HT-29 (cell line): ENCODE measurements around the gene DCAF4. TPM values are rescaled to one million over a fixed set of nuclear protein-coding genes. Genes with fewer than 3 reads are reported as not detected.

Experiments used
- DNase-seq: peaks from one replicate; pipeline ENCODE4 v3.0.0-alpha.2; 2015; ENCODE audit warnings: low spot score
- total RNA-seq: library from RNA; depleted of rRNA; stranded (reverse); fragments of >200 nt; shearing (Covaris generic); gene quantifications from 2 replicates; pipeline ENCODE4 v1.2.3, GENCODE V29; 2014

DCAF4 gene
- total RNA-seq, 1 experiment from 2014 or later, result 18.0 TPM

GRCh38 chr14:72894323-72894622, 32.0 kb upstream of the DCAF4 start:
- DNase-seq, result no peak

GRCh38 chr14:72894623-72895378, 31.5 kb upstream of the DCAF4 start:
- DNase-seq, result no peak

GRCh38 chr14:72898448-72898847, 27.8 kb upstream of the DCAF4 start:
- no peak for DNase-seq

DNA sequence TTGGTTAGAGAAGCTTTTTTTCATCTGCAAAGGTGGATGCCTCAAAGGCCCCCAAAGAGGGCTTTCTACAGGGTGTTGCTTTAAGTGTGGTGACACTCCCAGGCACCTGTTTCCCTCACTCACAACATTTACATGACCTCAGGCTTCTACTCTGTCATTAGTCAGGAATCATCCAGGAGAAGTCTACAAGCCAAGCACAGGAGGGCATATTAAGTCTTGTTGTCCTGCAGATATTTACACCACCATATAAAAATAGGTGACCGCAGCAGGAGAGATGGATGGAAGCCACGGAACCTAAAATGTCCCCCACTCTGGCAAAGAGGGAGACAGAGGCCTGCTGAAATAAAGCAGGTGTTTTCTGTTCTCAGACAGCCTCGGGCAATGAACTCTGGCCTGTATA, 24.9 kb upstream of the DCAF4 start:
- no peak for DNase-seq

GRCh38 chr14:72902801-72903530, 23.3 kb upstream of the DCAF4 start:
- DNase-seq, result no peak

GRCh38 chr14:72903716-72904115, 22.5 kb upstream of the DCAF4 start:
- DNase-seq, result no peak

- DNase-seq, result no peak
Observed at GRCh38 chr14:72904218-72904617, 22.0 kb upstream of the DCAF4 start.

GRCh38 chr14:72904840-72905561, 21.3 kb upstream of the DCAF4 start:
- peak; percentile 64 for DNase-seq

GRCh38 chr14:72906316-72906715, 19.9 kb upstream of the DCAF4 start:
- no peak for DNase-seq

DNA sequence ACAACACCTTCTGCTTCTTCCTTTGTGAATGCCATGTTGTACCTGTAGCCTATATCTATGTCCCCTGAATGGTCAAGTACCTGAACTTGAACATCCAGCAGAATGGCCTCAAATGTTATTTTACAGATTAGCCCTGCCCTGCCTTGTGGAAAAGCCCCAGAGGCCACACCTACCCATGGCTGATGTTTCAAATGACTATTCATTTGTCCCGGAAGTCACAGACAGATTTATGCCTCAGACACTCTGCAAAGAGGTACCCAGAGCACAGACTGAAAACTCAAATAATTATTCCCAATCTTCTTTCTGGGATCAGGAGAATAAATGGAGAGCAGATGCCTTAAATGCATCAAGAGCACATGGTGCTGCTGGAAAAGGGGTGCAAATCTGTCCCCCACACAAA, 19.4 kb upstream of the DCAF4 start:
- no peak for DNase-seq

GRCh38 chr14:72907886-72908285, 18.4 kb upstream of the DCAF4 start:
- no peak for DNase-seq

DNA sequence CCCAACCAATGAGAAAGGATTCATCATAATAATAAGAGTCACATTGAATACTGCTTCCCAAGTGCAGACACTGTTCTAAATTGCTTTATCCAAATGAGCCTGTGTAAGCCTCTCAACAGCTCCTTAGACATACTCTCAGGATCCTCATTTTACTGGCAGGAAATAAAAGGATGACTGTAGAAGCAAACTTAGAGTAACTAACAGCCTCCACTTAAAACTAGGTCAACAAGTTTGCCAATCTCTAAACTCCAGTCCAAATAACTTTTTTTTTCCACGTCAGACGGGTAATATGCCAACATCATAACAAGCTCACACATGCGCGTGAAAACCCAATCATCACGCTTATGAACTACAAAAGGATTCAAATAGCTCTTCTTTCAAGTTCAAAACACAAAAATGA, 17.1 kb upstream of the DCAF4 start:
- DNase-seq, result no peak

- DNase-seq, result no peak
Observed at GRCh38 chr14:72913809-72914208, 12.5 kb upstream of the DCAF4 start.

DNA sequence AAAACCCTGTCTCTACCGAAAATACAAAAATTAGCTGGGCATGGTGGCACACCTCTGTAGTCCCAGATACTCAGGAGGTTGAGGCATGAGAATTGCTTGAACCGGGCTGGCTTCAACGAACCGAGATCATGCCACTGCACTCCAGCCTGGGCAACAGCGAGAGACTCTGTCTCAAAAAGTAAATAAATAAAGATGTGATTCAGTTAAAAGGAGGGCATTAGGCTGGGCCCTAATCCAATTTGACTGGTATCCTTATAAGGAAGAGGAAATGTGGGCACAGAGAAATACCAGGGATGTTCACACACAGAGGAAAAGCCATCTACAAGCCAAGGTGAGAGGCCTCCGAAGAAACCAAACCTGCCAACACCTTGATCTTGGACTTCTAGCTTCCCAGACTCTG, 10.1 kb upstream of the DCAF4 start:
- DNase-seq, result no peak

DNA sequence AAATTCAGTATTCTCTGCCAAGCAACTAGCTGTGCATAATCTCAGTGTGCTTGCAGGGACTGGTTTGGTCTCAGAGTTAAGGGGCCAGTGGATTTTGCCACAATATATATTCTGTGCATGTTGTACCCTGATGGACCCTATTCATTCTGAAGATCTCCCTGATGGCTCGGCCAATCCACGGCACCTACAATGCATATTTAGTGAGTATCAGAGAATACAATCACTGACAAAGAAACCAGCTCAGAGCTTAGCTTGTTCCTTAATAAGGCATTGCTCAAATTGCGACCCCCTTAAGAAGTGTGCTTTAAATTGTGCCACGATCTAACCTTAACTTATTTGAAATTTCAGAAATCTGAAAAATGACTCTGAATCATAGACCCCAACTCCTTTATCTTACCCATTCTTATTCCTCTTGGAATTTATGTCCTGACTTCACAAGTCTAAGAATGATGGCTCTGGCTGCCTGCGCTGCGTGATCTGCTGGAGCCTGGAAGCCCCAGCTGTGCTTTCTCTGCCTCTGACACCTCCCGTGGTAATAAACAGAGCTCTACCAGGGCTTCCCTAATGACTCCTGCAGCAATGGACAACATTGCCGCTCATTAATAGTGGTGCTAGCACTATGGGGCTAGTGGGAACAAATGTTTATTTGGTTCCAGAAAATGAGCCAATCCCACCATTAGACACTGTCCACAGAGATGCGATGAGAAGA, 9.0 kb upstream of the DCAF4 start:
- no peak for DNase-seq

- no peak for DNase-seq
Observed at GRCh38 chr14:72920008-72920407, 6.3 kb upstream of the DCAF4 start.

GRCh38 chr14:72921396-72921795, 4.9 kb upstream of the DCAF4 start:
- no peak for DNase-seq

- DNase-seq, result peak; percentile 59
Observed at GRCh38 chr14:72924337-72924736, 1.9 kb upstream of the DCAF4 start.

DNA sequence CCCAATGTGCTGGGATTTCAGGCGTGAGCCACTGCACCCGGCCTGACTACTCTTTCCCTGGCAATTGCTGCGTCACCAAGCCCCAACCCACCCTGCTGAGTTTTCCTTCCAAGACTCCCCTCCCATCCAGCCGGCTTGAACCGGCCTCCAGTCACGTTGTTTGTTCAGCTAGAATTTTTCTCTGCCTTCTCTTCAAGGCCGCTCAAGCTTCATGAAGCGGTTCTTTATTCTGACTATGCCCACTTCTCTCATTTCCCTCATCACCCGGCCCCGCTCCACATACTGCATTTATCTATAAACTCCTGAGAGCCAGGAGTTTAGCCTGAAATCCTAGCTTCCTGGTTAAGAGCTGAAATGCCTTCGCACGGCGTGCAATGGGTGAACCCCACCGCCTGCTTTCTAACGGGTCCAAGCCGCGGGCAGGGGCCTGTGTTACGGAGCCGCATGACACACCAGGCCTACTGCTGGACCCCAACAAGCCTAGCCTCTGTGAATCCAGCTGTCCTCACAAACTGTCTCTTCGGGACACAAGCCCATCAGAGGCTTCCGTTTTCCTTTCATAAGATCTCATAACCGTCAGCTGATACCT, 999 bp upstream of the DCAF4 start:
- DNase-seq, result no peak

GRCh38 chr14:72925815-72926291, 411 bp upstream of the DCAF4 start:
- no peak for DNase-seq

DNA sequence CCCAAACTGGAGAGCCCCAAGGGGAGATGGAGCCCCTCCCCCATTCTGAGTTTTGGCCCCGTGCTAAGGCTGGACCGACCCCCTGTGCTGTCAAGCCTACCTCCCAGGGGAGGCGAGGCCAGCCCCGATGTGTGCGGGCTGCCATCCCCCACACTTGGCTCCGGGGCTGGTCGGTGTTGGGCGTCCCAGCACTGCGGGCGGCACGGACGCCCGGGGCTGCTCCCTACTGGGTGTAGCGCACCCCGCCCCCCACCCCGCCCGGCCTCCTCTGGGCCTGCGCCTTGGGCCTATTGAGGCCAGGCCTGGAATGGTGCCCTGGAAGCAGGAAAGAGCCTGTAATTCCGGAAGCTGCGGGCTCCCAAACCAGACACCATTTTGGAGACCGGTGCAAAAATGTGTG, 2.6 kb downstream of the DCAF4 start:
- DNase-seq, result no peak
